ENCODE data around the gene TCERG1L. TPM values are rescaled to one million over a fixed set of nuclear protein-coding genes. Genes with fewer than 3 reads are reported as not detected.

The TCERG1L gene
- polyA plus RNA-seq, 1 donor from 2014 or later = 0.53 TPM

- Histone ChIP-seq H2AFZ (ENCODE audit: low read depth, low read length) (no peak overlapping the region), H4K20me1 (ENCODE audit: insufficient read depth) (no peaks in the 10 kb centered on the region), H3K9me3 (ENCODE audit: low read length) (no peaks in the 10 kb centered on the region), H3K79me2 (replicated peaks; ENCODE audit: insufficient read depth, low read length) (no peaks in the 10 kb centered on the region), H3K9ac (ENCODE audit: low read length) (no peak overlapping the region), H3F3A (ENCODE audit: insufficient read depth, low read length, poor library complexity, severe bottlenecking) (no peaks in the 10 kb centered on the region), H3K4me2 (ENCODE audit: low read length) (no peak overlapping the region), H3K4me3 (ENCODE audit: low read length) (no peak overlapping the region), H3K27me3 (ENCODE audit: insufficient read depth, low read depth, low read length) (no peaks in the 10 kb centered on the region), H3K36me3 (ENCODE audit: insufficient read depth, low read length) (no peaks in the 10 kb centered on the region), H3K27ac (ENCODE audit: low read length) (no peak overlapping the region), H3K9me2 (ENCODE audit: insufficient read depth, low read length) (no peaks in the 10 kb centered on the region)
- TF ChIP-seq TAF1 (IDR thresholded peaks at IDR 0.05; ENCODE audit: low read depth) = no peak
- TF ChIP-seq MXI1 (conservative IDR thresholded peaks at IDR 0.05; ENCODE audit: poor library complexity, severe bottlenecking) = no peak
- no peak for TF ChIP-seq REST (IDR thresholded peaks at IDR 0.05; ENCODE audit: borderline replicate concordance)
These were observed 34.9 kb upstream of the TCERG1L start for GRCh38 chr10:131346456-131346855.

GRCh38 chr10:131345691-131346090, 34.2 kb upstream of the TCERG1L start:
- no peak overlapping the region for H3K9ac ChIP-seq (ENCODE audit: low read length)
- H2AFZ ChIP-seq (ENCODE audit: low read depth, low read length) = no peak overlapping the region
- no peaks in the 10 kb centered on the region for H3K9me2 ChIP-seq (ENCODE audit: insufficient read depth, low read length)
- no peaks in the 10 kb centered on the region for H3F3A ChIP-seq (ENCODE audit: insufficient read depth, low read length, poor library complexity, severe bottlenecking)
- TF ChIP-seq TAF1 (IDR thresholded peaks at IDR 0.05; ENCODE audit: low read depth) (no peak), POLR2AphosphoS5 (IDR thresholded peaks at IDR 0.05) (no peak), MXI1 (conservative IDR thresholded peaks at IDR 0.05; ENCODE audit: poor library complexity, severe bottlenecking) (no peak), REST (IDR thresholded peaks at IDR 0.05; ENCODE audit: borderline replicate concordance) (no peak), EP300 (conservative IDR thresholded peaks at IDR 0.05; ENCODE audit: poor library complexity, severe bottlenecking) (no peak), SMC3 (conservative IDR thresholded peaks at IDR 0.05; ENCODE audit: poor library complexity) (no peak), EZH2 (IDR thresholded peaks at IDR 0.05; ENCODE audit: borderline replicate concordance, insufficient read depth, low read length, poor library complexity, severe bottlenecking) (no peak)
- TF ChIP-seq, protein P1, sequence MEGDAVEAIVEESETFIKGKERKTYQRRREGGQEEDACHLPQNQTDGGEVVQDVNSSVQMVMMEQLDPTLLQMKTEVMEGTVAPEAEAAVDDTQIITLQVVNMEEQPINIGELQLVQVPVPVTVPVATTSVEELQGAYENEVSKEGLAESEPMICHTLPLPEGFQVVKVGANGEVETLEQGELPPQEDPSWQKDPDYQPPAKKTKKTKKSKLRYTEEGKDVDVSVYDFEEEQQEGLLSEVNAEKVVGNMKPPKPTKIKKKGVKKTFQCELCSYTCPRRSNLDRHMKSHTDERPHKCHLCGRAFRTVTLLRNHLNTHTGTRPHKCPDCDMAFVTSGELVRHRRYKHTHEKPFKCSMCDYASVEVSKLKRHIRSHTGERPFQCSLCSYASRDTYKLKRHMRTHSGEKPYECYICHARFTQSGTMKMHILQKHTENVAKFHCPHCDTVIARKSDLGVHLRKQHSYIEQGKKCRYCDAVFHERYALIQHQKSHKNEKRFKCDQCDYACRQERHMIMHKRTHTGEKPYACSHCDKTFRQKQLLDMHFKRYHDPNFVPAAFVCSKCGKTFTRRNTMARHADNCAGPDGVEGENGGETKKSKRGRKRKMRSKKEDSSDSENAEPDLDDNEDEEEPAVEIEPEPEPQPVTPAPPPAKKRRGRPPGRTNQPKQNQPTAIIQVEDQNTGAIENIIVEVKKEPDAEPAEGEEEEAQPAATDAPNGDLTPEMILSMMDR (IDR thresholded peaks at IDR 0.05; ENCODE audit: poor library complexity, severe bottlenecking) = no peak
- no peaks in the 10 kb centered on the region for H4K20me1 ChIP-seq (ENCODE audit: insufficient read depth)
- no peaks in the 10 kb centered on the region for H3K79me2 ChIP-seq (replicated peaks; ENCODE audit: insufficient read depth, low read length)
- no peak overlapping the region for H3K4me2 ChIP-seq (ENCODE audit: low read length)
- no peaks in the 10 kb centered on the region for H3K9me3 ChIP-seq (ENCODE audit: low read length)
- H3K27ac ChIP-seq (ENCODE audit: low read length) = no peak overlapping the region
- no peak overlapping the region for H3K4me3 ChIP-seq (ENCODE audit: low read length)
- H3K36me3 ChIP-seq (ENCODE audit: insufficient read depth, low read length) = no peaks in the 10 kb centered on the region
- no peaks in the 10 kb centered on the region for H3K27me3 ChIP-seq (ENCODE audit: insufficient read depth, low read depth, low read length)
